Stimulated activated CD8-positive, alpha-beta memory T cell treated with anti-CD3 and anti-CD28 coated beads, Interleukin-15, amount 100 ng/mL, for 1 hour (primary cell): ENCODE measurements around the gene IGFBP7.

ENCODE experiments used
- DNase-seq: peaks from one replicate; pipeline ENCODE4 v3.0.0-alpha.2; 2020; ENCODE audit warnings: low read depth

IGFBP7 gene, protein sequence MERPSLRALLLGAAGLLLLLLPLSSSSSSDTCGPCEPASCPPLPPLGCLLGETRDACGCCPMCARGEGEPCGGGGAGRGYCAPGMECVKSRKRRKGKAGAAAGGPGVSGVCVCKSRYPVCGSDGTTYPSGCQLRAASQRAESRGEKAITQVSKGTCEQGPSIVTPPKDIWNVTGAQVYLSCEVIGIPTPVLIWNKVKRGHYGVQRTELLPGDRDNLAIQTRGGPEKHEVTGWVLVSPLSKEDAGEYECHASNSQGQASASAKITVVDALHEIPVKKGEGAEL

DNA sequence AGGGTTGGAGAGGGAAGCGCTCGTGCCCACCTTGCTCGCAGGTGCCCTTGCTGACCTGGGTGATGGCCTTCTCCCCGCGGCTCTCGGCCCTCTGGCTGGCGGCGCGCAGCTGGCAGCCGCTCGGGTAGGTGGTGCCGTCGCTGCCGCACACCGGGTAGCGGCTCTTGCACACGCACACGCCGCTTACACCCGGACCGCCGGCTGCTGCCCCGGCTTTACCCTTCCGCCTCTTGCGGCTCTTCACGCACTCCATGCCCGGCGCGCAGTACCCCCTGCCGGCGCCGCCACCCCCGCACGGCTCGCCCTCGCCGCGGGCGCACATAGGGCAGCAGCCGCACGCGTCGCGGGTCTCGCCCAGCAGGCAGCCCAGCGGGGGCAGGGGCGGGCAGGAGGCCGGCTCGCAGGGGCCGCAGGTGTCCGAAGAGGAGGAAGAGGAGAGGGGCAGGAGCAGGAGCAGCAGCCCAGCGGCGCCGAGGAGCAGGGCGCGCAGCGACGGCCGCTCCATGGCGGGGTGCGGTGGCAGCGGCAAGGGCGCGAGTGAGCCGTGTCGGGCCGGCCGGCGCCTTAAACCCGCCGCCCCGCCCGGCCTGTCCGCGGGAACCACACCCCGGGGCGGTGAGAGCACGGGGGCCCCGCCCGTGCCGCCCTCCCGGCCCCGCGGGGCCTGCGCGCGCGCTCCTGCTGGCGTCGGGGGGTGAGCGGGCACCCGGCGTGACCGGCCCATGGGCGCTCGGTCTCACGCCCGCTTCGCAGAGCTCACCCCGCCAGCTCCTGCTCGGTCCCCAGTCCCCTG is at the start of gene IGFBP7:
TSS of gene IGFBP7 (minus strand) at position 539 of the 793 bp plus-strand sequence. CDS start at position 505, 34 bp downstream.
- DNase-seq: no peak

DNA sequence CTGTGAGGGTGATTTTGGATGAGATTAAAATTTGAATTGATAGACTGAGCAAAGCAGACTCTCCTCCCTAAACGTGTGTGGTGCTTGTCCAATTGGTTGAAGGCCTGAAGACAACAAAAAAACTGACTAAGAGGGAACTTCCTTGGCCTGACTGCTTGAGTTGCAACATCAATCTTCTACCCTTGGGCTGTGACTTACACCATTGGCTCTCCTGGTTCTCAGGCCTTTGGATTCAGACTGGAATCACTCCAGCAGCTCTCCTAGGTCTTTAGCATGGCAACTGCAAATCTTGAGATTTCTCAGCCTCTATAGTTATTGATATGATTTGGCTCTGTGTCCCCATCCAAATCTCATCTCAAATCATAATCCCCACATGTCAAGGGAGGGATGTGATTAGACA is 49.7 kb upstream of the IGFBP7 start:
- no peak for DNase-seq

DNA sequence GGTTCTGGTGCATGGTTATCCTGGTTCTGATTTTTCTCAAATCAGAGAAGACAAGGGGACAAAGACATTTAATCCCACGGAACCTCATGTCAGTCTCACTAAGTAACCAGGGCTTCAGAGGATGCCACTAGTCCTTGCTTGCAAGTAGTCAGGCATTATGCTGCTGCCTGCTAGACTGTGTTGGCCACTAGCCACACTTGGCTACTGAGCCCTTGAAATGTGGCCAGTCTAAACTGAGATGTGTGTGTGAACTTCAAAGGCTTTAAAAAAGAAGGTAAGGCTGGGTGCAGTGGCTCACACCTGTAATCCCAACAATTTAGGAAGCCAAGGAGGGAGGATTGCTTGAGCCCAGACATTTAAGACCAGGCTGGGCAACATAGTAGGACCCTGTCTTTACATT is 48.6 kb upstream of the IGFBP7 start:
- DNase-seq: no peak

DNA sequence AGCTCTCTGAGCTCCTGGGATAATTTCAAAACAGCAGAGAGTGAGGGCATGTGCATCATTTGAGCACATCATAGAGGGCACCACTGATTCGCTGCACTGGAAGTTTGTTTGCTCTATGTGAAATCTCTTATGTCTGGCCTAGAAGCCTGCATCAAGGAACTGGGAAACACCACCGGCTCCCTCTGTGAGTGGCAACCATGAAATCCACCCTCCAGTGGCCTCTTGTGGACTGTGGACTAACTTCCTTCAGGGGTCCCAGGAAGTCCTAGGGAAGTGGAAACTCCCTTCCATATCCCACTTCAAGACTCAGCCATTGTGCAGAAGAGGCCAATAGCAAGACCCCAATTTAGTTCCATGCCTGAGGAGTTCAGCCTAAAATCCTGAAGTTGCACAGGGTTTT is 48.0 kb upstream of the IGFBP7 start:
- no peak for DNase-seq

DNA sequence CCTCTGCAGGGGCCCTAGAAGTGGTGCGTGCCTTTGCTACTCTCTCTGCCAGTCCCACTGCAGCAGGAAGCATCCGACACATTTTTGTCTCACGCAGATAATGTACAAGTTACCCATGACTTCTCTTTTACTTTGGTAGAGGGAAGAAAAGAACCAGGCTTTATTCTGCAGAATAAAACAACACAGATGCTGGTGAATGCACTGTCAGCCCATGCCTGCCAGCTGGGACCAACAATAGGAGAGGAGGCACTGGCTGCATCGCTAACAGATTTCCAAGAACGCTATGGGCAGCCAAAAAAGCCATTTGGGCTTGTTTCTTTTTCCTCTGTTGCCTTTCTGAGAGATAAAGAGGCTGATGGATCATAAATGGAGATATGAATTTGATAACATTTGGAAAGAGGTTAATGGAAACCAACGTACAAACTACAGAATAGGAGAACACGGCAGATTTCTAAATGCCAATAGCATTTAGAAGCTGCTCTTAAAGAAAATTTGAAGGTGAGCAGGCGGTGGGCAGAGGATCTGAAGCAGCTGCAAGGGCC is 47.5 kb upstream of the IGFBP7 start:
- DNase-seq: no peak

DNA sequence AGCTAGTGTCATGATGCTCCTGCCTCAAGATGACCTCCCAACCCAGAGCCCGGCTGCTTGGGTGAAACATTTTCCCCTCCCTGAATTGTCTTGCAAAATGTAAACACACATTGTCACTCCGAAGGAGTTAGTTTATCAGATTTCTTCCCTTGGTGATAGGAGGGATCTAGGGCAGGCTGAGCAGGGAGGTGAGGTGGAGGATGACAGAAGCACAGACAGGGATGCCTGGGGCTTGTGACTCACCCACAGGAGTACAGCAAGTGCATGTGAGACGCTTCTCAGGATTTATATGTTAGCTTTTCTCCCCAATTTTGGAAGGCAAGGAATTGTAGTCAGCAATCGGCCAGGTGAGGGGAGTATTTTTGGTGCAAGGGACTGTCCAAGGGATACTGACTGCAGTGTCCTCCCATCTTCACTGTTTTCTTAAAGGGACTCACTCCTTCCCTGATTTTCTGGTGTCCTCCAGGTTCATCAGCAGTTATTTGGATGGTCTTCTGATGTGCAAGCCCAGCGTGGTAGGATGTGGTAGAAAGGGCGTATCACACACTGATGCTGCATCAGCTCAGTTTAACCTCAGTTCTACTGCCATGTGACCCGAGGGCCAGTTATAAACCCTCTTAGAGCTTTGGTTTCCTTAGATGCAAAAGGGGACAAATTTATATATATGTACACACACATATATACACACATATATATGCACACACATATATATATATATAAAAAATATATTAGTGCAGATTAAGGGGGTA is 46.2 kb upstream of the IGFBP7 start:
- DNase-seq: no peak

DNA sequence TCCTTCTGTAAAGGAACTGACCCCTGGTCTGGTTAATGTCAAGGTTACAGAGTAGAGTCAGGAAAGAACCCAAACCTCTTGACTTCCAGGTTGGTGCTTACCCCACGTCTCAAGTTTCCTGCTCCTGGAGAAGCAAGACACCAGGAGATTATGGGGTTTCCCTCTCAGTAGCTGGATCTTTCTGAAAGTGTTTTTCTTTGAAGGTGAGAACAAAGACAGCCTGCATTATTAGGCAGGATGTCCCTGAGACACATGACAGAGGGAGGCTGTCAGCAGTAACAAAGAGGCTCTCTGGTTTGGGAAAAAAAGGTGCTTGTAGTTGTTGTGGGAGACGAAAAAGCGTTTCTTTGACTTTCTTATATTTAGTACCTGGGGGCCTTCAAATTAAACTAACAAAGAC is 44.7 kb upstream of the IGFBP7 start:
- no peak for DNase-seq

DNA sequence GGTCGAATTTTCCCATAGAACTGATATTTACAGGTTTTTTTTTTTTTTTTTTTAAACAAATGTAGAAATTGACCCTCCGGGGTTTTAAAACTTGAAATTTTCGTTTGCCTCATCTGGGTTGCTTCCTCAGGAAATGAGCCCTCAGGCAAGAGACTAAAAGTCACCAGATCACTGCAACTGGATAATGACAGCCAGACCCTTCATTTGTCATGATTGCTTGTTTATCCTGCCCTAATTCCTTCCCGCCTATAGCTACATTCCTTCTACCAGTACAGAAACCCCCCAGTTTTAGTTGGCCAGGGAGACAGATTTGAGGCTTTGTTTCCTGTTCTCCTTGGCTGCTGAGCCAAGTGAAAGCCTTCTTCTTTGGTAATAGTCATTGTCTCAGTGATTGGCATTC is 44.0 kb upstream of the IGFBP7 start:
- no peak for DNase-seq

DNA sequence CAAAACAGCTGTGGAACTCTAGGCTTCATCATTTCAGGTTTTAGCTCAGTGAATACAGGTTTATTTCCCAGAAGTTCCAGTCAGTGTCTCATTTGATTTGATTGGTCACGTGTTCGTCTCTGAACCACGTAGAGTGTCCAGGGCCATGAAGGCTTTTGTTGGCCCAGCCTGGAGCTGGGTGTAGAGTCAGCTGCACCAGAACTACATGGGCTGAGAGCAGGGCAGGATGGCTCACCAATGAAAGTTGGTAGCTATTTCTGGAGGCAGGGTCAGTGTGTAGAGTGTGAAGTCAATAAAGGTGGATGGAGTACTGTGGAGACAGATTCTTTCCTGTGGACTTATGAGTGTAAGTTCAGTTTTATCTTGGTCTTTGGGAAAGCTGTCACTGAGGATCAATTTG is 43.0 kb upstream of the IGFBP7 start:
- DNase-seq: no peak

DNA sequence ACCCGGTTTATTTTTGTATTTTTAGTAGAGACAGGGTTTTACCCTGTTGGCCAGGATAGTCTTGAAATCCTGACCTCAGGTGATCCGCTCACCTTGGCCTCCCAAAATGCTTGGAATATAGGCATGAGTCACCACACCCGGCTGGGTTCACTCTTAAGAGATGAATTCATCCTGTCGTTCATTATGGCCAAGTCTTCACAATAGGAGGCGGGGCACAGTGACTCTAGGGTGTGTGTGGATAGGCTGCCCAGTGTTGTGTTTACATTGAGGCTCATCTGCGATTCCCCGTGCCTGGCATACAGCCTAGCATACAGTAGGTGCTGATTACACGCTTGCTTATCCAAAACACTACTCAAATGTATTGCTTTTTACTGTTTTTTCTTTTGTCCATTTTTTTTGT is 41.3 kb upstream of the IGFBP7 start:
- DNase-seq: no peak

DNA sequence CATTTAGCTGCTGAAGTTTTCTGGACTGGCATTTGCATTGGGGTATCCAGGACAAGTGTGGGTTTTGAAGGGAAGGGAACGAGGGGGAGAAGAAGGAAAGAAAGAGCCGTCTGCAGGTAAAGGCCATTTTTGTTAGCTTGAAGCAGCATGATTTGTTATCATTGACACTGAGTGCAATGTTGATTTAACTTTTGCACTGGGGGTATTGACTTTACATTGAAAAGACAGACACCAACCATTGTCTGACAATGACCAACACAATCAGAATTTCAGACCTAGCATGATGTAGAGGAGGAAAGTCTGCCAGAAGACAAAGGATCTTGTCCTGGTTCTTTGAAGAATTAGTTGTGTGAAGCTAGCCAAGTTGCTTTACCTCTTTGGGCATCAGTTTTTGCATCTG is 39.6 kb upstream of the IGFBP7 start:
- DNase-seq: no peak

DNA sequence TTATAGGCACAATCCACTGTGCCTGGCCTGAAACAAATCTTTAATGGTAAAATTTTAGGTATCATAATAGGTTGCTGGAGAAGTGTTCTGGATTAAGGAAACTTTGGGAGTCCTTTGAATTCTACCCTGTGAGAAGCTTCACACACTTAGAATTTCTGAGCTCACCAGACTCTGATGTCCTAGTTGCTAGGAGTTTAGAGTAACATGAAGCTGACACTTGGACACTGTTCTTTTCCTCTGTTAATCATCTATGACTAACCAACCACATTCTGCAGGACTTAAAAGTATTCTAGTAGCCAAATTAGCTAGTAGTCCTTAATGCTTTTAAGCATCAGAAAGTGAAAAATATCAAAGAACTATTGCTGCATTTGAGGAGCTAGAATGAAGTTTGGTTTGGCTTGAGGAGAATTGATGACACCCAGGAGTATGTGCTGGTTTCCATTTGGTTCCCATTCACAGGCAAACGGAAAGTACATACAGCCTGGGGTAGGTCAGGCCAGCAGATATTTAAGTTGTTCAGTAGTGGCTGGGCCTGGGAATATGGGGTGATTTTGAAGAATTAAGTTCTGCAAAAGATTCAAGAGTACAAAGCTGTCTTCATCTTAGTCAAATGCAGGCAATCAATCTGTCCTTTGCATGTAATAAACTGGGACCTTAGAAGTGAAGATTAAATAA is 38.8 kb upstream of the IGFBP7 start:
- DNase-seq: no peak

DNA sequence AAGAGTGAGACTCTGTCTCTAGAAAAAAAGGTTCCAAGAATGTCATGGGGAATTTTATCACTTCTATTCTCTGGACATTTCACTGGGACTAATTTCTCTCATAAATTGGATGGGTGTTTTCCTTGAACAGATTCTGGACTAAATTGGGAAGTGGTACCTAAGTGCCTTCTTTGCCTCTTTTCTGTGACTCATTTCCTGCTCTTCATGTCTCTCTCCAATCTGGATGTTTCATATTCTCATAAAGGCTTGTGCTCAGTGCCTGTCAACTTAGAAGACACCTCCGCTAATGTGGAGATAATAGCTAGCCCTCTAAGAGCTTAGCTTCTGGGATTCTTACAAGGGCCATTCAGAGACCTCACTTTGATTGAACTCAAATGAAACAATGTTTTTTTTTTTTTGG is 38.0 kb upstream of the IGFBP7 start:
- no peak for DNase-seq

DNA sequence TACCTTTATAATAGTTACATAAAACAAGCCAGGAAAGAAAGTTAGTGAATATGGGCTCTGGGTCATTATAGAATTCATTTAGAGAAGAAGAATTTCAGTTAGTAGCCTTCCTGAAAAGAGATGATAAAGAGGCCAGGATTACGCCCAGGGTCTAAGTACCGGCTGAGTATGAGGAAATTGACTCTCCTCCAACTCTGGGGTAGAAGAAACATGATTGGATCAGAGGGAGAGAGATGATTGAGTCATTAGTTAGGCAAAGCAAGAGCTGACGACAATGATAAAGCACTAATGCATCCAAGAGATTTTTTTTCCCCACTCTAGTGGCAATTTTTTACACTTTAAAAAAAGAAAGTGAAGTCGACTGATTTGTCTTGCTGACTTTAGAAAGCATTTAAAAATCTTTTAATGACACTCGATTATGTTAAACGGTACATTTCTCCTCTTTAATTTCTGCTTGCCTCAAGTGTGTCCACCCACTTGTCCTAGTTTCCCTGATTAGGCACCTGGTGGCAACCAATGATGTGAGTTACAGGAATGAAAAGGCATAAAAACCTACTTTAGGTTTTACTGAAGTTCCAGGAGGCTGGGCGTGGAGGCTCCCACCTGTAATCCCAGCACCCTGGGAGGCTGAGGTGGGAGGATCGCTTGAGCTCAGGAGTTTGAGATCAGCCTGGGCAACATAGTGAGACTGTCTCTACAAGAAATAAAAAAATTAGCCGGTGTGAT is 37.3 kb upstream of the IGFBP7 start:
- DNase-seq: no peak

DNA sequence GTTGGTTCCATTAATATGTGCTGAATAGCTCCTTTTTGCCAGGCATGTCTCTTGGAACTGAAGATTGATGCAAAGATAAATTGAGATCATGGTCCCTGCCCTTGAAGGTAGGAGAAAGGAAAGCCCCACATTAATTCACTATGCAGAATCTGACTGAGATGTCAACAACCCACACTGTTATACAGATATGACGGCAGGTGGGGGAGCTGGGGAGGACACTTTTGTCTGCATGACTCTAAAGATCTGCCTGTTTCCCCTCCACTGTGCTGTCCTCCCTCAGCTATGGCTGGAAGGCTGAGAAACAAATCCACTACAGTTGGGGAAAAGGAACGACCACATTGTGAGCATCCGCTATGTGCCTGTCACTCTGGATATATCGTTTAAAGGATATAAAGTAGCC is 36.3 kb upstream of the IGFBP7 start:
- no peak for DNase-seq

DNA sequence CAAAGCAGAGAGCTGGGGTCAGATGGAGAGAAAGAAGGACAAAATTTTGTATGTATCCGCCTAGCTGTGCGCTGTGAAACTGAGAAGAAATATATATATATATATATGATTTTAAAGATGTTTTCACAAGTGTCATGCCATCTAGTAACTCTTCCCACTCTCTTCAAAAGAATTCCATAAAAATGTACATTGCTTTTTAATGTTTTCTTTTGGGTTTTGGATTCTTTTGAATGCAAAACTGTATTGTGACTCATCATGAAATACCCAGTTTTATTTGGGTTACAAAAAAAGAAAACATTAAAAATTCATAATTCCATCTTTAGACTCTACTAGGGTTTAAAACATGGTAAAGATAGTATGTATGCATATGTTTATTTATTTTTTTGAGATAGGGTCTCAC is 34.3 kb upstream of the IGFBP7 start:
- no peak for DNase-seq

DNA sequence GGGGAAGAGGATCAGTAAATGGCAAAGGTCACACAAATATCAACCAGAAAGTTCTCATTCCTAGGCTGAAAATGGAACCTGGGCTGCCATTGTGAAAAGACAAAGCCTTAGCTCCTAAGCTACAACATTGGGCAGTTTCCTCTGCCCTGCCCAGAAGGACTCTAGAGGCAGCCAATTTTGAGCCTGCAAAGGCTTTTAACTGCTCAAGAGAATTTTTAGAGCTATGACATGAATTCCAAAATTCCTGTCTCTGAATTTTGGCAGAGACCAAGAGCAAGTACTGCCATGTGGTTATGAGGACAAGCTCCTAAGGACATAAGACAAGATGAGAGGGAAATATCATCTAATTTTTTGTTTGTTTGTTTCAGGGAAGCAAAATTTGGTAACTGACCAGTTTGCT is 29.6 kb upstream of the IGFBP7 start:
- no peak for DNase-seq

DNA sequence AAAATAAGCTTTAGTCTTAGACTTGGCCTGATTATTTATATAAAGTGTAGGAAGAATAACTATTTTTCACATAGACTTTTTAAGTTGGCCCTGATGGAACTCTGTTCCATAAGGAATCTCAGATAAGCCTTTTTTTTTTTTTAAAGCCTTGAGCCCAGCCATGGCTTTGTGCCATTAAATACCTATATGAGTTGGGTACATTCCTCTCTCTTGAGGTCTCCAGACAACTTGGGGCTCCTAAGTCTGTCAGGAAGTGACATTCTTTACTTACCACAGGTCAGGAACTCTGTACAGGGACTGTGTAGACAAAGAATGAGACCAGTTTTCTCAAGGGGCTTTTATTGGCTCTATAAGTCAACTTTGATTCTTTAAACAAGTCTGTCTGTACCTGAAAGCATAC is 27.1 kb upstream of the IGFBP7 start:
- no peak for DNase-seq

DNA sequence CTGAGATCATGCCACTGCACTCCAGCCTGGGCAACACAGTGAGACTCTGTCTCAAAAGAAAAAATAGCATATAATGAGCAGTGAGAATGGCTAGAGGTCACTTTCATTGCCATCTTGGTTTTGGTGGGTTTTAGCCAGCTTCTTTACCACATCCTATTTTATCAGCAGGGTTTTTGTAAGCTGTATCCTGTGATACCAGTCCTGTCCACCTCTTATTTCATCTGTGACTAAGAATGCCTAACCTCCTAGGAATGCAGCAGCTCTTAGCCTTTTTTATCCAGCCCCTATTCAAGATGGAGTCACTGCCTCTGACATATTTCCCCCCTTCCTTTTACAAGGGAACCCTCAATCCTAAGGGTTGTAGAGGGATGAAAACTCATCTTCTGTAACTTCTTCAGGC is 26.1 kb upstream of the IGFBP7 start:
- DNase-seq: no peak

DNA sequence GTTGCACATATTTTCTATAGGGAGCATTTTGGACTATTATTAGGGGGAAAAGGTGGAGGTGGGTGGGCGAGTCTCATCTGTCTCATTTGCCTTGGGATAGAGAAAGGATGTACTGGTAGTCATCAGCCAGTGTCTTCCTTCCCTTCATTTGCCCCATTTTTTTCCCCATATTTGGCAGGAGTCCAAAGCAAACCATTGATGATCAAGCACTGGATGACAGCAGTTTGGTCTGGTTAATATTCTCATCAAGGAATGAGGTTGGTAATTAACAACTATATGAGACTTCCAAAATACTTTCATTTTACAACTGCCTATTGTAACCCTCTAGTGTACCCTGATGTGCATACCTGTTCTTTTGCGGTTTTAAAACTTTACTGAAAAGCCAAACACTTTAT is 22.6 kb upstream of the IGFBP7 start:
- DNase-seq: no peak
